ENCODE results near the gene ELF5.

ELF5 gene

DNA sequence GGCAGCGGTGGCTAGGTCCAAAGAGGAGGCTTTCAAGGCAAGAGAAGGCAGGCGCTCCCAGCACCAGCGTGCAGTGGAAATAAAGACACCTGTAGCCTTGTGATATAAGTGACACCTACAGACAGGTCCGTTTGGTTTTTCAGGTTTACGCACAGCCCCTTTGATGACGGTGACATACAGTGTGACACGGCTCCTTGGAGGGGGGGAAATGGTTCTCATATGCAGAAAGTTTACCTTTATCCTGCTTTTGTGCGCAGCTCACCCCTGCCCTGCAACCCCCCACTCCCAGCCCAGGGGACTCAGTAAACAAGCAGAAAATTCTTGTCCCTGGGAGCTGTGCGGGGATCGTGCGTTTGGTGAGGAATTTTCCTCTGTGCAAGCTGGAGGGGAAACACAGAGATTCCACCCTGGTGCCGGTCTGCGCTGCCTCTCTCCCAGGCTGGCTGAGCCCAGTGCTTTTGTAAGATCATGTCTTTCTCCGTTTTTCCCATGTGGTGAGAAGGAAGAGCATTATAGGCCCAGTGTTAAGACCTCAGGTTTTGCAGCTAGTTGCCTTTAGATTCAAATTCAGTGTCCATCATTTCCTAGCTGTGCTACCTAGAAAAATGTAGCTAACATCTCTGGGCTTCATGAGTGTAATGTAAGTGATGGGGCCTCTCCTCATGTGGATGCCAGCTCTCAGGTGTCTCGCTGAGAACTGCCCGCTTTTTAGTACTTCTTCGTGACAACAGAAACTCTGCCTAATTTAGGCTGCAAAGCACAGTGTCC, at the start of gene ELF5:
Gene ELF5, minus strand, starts transcription at position 113 of the 768 bp plus-strand sequence. CDS start 8,045 bp downstream, outside the sequence.
- no peak for DNase-seq

- DNase-seq, result no peak
Observed at GRCh38 chr11:34562976-34563375, 49.4 kb upstream of the ELF5 start.

GRCh38 chr11:34560511-34560910, 46.9 kb upstream of the ELF5 start:
- DNase-seq, result no peak

DNA sequence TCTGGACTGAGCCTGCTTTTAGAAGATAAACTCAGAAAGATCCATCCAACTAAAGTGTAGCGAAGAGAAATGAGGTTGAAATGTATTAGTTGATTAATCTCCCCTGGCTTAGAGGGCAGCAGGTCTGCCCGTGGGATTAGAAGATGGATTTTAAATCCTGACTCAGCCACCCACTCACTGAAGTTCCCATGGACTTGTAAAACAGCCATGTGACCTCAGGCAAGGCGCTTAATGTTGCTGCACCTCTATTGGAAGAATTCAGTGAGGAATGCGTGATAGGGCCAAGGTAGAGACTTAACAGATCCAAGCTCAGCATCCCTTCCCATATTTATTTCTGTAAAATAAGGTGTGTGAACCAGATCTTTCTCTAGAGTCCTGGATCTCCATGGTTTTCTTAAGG, 45.1 kb upstream of the ELF5 start:
- DNase-seq, result no peak

DNA sequence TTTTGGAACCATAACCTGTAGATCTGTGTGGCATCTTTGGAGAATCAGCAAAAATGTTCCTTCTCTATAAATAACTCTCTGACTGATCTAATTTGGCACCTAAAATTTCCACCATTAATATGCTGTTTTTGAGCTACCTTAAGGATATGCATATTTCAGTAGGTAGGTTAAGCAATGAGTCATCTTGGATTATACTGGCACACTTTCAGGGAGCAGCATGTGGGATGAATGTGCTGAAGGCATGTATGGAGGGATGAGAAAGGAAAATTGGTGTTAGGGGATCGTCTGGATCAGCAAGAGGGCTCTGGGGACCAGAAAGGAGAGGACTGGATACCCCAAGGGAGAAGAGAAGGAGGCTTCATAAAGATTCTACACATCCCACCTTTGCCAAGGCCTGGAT, 44.6 kb upstream of the ELF5 start:
- no peak for DNase-seq

DNA sequence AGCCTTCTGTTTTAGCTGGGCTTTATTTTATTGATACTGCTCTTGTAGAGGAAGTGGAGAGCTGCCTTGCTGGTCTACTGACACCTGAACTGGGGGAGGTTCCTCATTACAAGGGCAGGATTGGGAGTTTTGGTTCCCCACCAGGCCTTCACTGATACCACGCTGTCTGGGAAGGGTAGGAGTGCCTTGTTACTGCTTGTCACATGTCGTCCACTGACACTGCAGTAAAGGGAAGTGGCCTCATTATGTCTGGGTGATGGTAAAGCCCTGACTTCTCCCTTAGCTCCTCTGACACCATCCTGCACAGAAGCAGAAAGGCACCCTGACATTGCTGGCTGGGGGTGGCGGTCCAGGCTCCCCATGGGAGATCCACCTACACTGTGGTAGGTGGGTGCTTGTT, 38.7 kb upstream of the ELF5 start:
- no peak for DNase-seq

DNA sequence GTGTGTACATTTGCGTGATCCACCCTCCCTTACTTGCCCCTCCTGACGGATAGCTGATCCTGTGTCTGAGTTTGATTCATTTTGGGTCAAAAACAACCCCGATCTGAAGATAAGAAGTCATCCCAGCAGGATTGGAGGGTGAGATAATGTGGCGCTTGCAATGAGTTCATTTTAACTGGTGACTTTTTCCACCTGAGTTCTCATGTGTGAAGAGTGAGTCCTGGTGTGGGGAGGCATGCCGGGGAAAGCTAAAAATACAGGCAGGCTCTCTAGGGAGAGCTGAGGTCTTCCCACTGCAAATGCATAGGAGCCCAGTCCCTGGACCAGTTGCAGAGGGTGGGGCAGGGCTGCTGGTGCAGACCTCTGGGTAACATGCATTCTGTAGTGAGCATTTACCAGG, 35.7 kb upstream of the ELF5 start:
- no peak for DNase-seq

GRCh38 chr11:34548278-34548677, 34.7 kb upstream of the ELF5 start:
- DNase-seq, result no peak

DNA sequence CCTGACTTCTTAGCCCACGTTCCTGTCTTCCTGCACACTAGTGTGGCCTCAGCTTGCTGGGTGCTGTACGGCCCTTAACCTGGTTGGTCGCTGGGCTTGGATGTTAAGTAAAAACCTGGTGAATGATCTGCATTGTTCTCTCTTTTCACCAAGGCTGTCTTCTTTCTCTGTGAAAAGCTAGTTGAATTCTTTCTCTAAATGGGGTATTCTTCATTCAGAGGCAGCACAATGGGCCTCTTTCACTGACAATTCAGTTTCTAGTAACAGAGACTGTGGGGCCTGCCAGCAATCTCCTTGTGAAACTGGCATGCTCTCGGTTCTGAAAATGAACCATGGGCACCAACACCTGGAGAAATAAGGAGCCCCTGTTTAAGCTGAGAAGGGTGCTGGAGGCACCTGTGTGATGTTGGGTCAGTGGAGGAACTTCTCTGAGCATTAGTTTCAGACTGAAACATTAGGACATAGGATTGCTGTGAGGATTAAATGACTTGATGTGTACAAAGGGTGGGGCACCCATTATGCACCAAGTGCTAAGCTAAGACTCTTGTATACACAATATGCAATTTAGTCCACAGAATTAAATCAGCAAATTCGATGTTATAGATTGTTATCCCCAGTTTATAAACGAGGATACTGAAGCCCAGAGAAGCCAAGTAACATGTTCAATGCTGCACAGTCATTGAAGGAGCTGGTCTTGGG, 33.1 kb upstream of the ELF5 start:
- DNase-seq, result no peak

DNA sequence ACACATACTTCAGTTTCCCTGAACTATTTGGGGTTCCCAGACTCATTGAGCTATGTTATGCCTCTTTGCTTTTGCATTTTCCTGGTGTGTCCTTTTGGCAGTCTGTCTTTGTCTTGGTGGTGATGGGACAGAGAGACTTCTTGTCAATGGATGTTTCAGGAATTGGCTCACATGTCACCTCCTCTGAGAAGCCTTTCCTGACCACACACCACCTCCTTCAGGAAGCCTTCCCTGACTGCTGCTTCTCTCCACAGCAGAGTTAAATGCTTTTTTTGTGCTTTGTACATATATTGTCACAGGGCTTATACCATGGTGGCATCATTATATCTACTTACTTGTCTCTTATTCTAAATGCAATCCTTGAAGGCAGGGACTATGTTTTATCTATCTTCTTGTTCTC, 28.5 kb upstream of the ELF5 start:
- DNase-seq, result no peak

- DNase-seq, result no peak
Observed at GRCh38 chr11:34540870-34541269, 27.3 kb upstream of the ELF5 start.

GRCh38 chr11:34537636-34538035, 24.0 kb upstream of the ELF5 start:
- no peak for DNase-seq

GRCh38 chr11:34536056-34536455, 22.5 kb upstream of the ELF5 start:
- DNase-seq, result no peak

- DNase-seq, result no peak
Observed at GRCh38 chr11:34534826-34535225, 21.2 kb upstream of the ELF5 start.

DNA sequence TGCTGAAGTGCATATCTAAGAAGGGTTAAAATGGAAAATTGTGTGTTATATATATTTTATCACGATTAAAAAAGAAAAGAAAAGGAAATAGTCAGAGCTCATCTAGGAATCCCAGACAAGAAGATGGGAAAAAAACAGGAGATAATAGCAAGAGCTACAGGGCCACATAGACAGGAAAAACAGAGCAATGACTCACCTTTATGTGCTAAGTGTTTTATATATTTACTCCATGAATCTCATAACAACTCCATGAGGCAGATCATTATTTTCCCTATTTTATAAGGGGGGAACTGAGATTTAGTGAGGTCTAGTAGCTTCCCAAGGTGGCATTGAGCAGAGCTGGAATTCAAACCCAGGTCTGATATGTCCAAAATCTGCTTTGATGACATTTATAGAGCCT, 18.1 kb upstream of the ELF5 start:
- DNase-seq, result no peak

GRCh38 chr11:34530545-34531234, 17.1 kb upstream of the ELF5 start:
- DNase-seq, result no peak

DNA sequence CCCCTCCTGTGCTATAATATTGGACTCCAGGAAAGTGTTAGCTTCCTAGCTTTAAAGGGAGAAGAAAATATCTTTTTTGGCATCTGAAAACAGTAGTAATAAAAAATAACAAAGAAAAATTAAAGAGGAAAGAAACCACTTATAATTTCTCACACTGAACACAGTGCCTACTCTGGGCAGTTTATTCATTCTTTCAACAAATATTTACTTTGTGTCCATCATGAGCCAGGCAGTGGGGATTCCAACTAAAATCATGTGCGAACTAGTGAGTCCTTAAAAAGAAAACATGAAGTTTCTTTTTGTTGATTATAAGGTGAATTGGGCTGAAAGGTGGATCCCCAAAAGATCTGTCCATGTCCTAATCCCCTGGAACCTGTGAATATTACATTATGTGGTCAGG, 16.0 kb upstream of the ELF5 start:
- DNase-seq, result no peak

DNA sequence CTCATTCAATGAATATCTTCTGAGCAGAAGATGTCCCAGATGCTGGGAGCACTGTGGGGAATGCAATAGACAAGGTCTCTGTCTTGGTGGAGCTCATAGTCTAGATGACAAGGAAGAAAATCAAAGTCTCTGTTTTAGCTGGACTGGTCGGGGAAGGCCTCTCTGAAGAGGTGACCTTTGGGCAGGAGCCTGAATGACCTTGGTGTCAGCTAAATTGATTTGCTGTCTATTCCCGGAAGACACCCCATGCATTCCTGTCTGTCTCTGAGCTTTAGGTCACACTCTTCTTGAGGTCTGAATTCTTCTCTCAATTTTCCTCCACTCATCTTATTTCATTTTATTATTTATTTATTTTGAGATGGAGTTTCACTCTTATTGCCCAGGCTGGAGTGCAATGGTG, 14.5 kb upstream of the ELF5 start:
- DNase-seq, result no peak

DNA sequence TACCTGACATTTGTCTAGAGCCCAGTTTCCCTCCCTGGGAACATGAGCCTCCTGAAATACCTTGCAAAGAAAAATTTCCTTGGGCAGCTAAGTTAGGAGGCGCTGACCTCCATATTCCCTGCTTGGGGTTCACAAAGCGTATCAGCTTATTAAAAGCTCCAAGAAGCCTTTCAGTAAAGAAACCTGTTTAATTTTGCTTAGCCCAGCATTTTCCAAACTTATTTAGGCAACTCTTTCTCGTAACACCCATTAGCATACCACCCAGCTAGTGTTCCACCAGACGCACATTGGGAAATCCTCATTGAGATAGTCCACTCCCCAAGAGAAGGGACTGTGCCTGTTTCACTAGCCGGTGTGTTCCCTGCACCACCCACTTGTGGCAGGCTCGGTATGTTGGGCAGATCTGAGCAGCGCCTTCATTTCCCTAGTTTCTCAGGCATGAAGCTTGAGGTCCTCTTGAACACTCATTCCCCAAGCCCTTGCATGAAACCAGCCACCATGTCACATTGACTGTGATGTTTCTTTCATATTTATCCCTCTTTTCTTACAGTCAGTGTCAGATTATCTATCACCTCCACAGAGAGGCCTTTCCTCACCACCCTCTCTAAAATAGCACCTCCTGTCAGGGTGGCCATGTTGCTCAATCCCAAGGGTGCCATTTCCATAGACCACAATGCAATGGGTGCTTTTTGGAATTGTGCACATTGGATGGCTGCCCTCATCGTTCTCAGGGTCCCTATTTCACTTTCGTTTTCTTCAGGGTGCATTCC, 12.5 kb upstream of the ELF5 start:
- DNase-seq, result no peak

DNA sequence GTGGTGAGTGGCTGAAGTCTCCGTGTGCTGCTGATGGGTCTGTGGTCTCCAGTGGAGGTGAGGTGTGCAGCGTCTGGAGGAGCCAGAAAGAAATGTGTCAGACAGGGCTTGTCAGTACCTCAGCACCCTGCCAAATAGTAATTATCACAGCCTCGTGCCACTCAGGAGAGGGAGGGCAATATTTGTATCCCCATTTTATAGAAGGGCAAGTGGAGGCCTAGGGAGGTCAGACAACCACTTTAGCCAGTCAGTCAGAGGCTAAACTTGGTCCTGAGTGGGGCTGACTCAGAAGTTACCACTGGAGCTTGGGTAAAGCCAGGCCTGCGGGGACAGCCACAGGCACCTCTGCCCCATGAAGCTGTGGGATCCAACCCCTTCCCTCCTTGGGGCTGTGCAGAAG, 11.5 kb upstream of the ELF5 start:
- DNase-seq, result no peak

- DNase-seq, result no peak
Observed at GRCh38 chr11:34524696-34525095, 11.1 kb upstream of the ELF5 start.

- DNase-seq, result no peak
Observed at GRCh38 chr11:34523053-34523452, 9.5 kb upstream of the ELF5 start.

GRCh38 chr11:34522188-34522587, 8.6 kb upstream of the ELF5 start:
- DNase-seq, result no peak

Data from CD4-positive, alpha-beta T cell treated with Interleukin-12 subunit alpha and Interleukin-12 subunit beta, for 1 hour (primary cell).